Ishikawa (cell line): Measurements from ENCODE around the gene EXT2.

Experiments used
- EGR1 ChIP-seq: IDR thresholded peaks from 2 replicates; pipeline ENCODE4 v1.6.1; 2012
- NFIC ChIP-seq: IDR thresholded peaks from 2 replicates; pipeline ENCODE4 v1.6.1; 2012
- RAD21 ChIP-seq: IDR thresholded peaks from 2 replicates; pipeline ENCODE4 v1.6.1; 2012; ENCODE audit warnings: low read depth
- REST ChIP-seq: IDR thresholded peaks from 2 replicates; pipeline ENCODE4 v1.6.1; 2012; ENCODE audit warnings: low read depth, mild to moderate bottlenecking
- TAF1 ChIP-seq: IDR thresholded peaks from 2 replicates; pipeline ENCODE4 v1.6.1; 2012; ENCODE audit warnings: low read depth, mild to moderate bottlenecking
- TEAD4 ChIP-seq: IDR thresholded peaks from 2 replicates; pipeline ENCODE4 v1.6.1; 2012
- ZBTB7A ChIP-seq: IDR thresholded peaks from 2 replicates; pipeline ENCODE4 v1.6.1; 2012; ENCODE audit warnings: low read depth
- TF ChIP-seq, protein P1 (sequence below): IDR thresholded peaks from 2 replicates; pipeline ENCODE4 v1.6.1; 2012
- TF ChIP-seq, protein P2 (sequence below): IDR thresholded peaks from 2 replicates; pipeline ENCODE4 v1.6.1; 2012

- TF ChIP-seq EGR1 (no peak), NFIC (no peak), ZBTB7A (no peak), TAF1 (no peak), RAD21 (no peak), TEAD4 (no peak), REST (no peak)
- TF ChIP-seq, protein P1, sequence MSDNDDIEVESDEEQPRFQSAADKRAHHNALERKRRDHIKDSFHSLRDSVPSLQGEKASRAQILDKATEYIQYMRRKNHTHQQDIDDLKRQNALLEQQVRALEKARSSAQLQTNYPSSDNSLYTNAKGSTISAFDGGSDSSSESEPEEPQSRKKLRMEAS: no peak
- TF ChIP-seq, protein P2, sequence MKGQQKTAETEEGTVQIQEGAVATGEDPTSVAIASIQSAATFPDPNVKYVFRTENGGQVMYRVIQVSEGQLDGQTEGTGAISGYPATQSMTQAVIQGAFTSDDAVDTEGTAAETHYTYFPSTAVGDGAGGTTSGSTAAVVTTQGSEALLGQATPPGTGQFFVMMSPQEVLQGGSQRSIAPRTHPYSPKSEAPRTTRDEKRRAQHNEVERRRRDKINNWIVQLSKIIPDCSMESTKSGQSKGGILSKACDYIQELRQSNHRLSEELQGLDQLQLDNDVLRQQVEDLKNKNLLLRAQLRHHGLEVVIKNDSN: no peak
Measured at GRCh38 chr11:44264438-44264749, 168.9 kb downstream of the EXT2 start.
